OCI-LY1 (cell line): ENCODE results near the gene SOX30.

Experiments used
- H2AFZ ChIP-seq: fragments of 200-600 bp; sonication (generic), shearing (Covaris generic); 2 replicates; pipeline ENCODE4 v1.6.0; 2014; ENCODE audit warnings: antibody characterized with exemption, mild to moderate bottlenecking, low read length
- H3F3A ChIP-seq: fragments of 200-600 bp; sonication (generic), shearing (Covaris generic); 2 replicates; pipeline ENCODE4 v1.6.0; 2014; ENCODE audit warnings: mild to moderate bottlenecking, antibody characterized with exemption, low read length, moderate library complexity; ENCODE audit not compliant: insufficient read depth
- H3K27ac ChIP-seq: fragments of 200-600 bp; sonication (generic); 2 replicates; pipeline ENCODE4 v1.5.1; 2014; ENCODE audit warnings: low read length, mixed run types, mild to moderate bottlenecking, low read depth; ENCODE audit not compliant: poor library complexity, severe bottlenecking
- H3K27me3 ChIP-seq: fragments of 200-600 bp; sonication (generic); 2 replicates; pipeline ENCODE4 v1.6.0; 2014; ENCODE audit warnings: antibody characterized with exemption, mild to moderate bottlenecking, low read length, moderate library complexity; ENCODE audit not compliant: insufficient read depth
- H3K36me3 ChIP-seq: fragments of 200-600 bp; sonication (generic); 2 replicates; pipeline ENCODE4 v1.6.1; 2014; ENCODE audit warnings: mild to moderate bottlenecking, antibody characterized with exemption, low read length, moderate library complexity, mixed read lengths; ENCODE audit not compliant: insufficient read depth
- H3K4me1 ChIP-seq: fragments of 200-600 bp; sonication (generic); 2 replicates; pipeline ENCODE4 v1.5.1; 2014; ENCODE audit warnings: mild to moderate bottlenecking, low read length, moderate library complexity; ENCODE audit not compliant: insufficient read depth, severe bottlenecking
- H3K4me2 ChIP-seq: fragments of 200-600 bp; sonication (generic), shearing (Covaris generic); 2 replicates; pipeline ENCODE4 v1.6.1; 2014; ENCODE audit warnings: low read length
- H3K4me3 ChIP-seq: fragments of 200-600 bp; sonication (generic); 2 replicates; pipeline ENCODE4 v1.5.1; 2014; ENCODE audit warnings: low read length, low read depth, mild to moderate bottlenecking, mixed read lengths; ENCODE audit not compliant: poor library complexity, severe bottlenecking
- H3K79me2 ChIP-seq: fragments of 200-600 bp; shearing (Covaris generic); 2 replicates; pipeline ENCODE4 v1.6.1; 2016; ENCODE audit warnings: mixed run types, low read length, mixed read lengths; ENCODE audit not compliant: insufficient read depth
- H3K9ac ChIP-seq: fragments of 200-600 bp; sonication (generic), shearing (Covaris generic); 2 replicates; pipeline ENCODE4 v1.6.1; 2014; ENCODE audit warnings: mild to moderate bottlenecking, low read length, mixed read lengths
- H3K9me2 ChIP-seq: fragments of 200-600 bp; sonication (generic), shearing (Covaris generic); 2 replicates; pipeline ENCODE4 v1.6.1; 2014; ENCODE audit warnings: low read depth, mild to moderate bottlenecking, low read length, mixed read lengths
- H3K9me3 ChIP-seq: fragments of 200-600 bp; shearing (Covaris generic); 2 replicates; pipeline ENCODE4 v1.6.1; 2014; ENCODE audit warnings: low read length, mixed read lengths
- H4K20me1 ChIP-seq: fragments of 200-600 bp; sonication (generic), shearing (Covaris generic); 2 replicates; pipeline ENCODE4 v1.6.0; 2016; ENCODE audit warnings: mild to moderate bottlenecking, low read length; ENCODE audit not compliant: insufficient read depth
- EZH2 ChIP-seq: fragments of 200-600 bp; sonication (generic), shearing (Covaris generic); IDR thresholded peaks from 2 replicates; pipeline ENCODE4 v1.8.0; 2017; ENCODE audit warnings: borderline replicate concordance, mixed run types, mild to moderate bottlenecking, antibody characterized with exemption, low read length, moderate library complexity, mixed read lengths
- TF ChIP-seq, protein P1 (sequence below): fragments of 200-600 bp; sonication (generic), shearing (Covaris generic); IDR thresholded peaks from 2 replicates; pipeline ENCODE4 v1.5.1; 2017; ENCODE audit warnings: mild to moderate bottlenecking, antibody characterized with exemption, low read length, moderate library complexity, mixed read lengths

Gene SOX30

DNA sequence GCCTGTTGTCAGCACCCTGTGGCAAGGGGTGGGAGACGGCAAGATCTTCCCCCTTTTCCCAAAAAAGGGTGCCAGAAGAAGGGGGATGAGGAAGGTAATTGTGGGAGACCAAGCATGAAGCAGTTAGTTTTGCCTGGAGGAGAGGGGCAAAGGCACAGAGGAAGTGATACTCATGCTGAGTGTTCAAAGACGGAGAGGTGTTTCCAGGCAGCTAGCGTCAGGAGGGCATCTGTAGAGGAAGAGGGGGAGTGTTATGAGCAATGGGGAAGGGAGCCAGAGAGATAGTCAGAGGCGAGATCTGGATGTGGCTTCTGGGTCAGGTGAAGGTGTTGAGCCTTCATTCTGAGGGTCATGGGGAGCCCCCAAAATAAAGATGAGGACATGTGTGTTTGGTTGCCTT is 49.7 kb downstream of the SOX30 start:
- Histone ChIP-seq H3K27ac (peak overlapping the region; percentile 20), H3K4me3 (no peak overlapping the region), H3K36me3 (no peaks in the 10 kb centered on the region), H3K4me1 (peaks cover 30% of the 10 kb centered on the region), H4K20me1 (no peaks in the 10 kb centered on the region), H3K79me2 (no peaks in the 10 kb centered on the region), H3K9ac (no peak overlapping the region), H3K9me2 (no peaks in the 10 kb centered on the region), H3F3A (no peaks in the 10 kb centered on the region), H3K4me2 (no peak overlapping the region), H3K27me3 (no peaks in the 10 kb centered on the region), H2AFZ (peak overlapping the region; percentile 24; the same call in 1 of the 2 replicates), H3K9me3 (no peaks in the 10 kb centered on the region)
- TF ChIP-seq, protein P1, sequence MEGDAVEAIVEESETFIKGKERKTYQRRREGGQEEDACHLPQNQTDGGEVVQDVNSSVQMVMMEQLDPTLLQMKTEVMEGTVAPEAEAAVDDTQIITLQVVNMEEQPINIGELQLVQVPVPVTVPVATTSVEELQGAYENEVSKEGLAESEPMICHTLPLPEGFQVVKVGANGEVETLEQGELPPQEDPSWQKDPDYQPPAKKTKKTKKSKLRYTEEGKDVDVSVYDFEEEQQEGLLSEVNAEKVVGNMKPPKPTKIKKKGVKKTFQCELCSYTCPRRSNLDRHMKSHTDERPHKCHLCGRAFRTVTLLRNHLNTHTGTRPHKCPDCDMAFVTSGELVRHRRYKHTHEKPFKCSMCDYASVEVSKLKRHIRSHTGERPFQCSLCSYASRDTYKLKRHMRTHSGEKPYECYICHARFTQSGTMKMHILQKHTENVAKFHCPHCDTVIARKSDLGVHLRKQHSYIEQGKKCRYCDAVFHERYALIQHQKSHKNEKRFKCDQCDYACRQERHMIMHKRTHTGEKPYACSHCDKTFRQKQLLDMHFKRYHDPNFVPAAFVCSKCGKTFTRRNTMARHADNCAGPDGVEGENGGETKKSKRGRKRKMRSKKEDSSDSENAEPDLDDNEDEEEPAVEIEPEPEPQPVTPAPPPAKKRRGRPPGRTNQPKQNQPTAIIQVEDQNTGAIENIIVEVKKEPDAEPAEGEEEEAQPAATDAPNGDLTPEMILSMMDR: no peak
- TF ChIP-seq EZH2: no peak

DNA sequence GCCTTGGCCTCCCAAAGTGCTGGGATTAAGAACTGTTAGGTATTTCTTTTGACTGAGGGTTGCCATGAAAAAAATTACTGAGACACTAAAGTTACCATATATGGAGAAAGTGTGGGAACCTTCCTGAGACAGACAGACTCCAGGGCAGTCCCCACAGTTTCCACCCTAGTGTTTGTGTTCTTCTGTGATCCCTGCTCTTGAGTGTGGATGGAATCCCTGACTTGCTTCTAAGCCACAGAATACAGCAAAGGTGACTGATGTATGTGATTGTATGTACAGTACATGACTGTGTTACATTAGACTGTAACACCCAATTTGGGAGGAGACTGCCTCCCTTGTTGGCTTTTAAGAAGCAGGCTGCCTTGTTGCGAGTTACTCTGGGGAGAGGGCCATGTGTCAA is 52.0 kb downstream of the SOX30 start:
- no peak overlapping the region for H3K27ac ChIP-seq
- no peak overlapping the region for H2AFZ ChIP-seq

DNA sequence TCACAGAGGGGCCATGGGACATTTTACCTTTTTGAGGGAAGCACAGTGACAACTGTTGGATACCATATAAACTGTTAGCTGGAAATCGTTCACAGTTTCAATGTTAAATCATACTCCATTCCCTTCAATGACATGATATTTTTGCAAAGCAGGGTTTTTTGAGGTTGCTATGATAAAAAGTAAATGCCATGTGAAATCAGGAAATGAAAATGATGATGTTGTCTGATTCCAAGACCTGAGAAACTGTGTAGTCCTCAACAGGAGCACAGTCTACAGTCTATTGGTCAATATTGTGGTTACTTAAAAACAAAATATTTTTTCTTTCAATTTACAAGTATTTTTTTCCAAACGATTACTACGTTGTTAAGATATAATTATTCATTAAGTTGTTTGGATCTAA is 52.7 kb downstream of the SOX30 start:
- H3K79me2 ChIP-seq: no peaks in the 10 kb centered on the region
- H3K36me3 ChIP-seq: no peaks in the 10 kb centered on the region
- H3K9me3 ChIP-seq: no peaks in the 10 kb centered on the region
- peaks cover 50% of the 10 kb centered on the region for H3K4me1 ChIP-seq
- TF ChIP-seq, protein P1: no peak
- TF ChIP-seq EZH2: no peak
- no peak overlapping the region for H3K4me2 ChIP-seq
- H3K9ac ChIP-seq: no peak overlapping the region
- H3K27me3 ChIP-seq: no peaks in the 10 kb centered on the region
- no peak overlapping the region for H3K27ac ChIP-seq
- no peaks in the 10 kb centered on the region for H3K9me2 ChIP-seq
- H2AFZ ChIP-seq: no peak overlapping the region
- no peaks in the 10 kb centered on the region for H3F3A ChIP-seq
- no peaks in the 10 kb centered on the region for H4K20me1 ChIP-seq
- no peak overlapping the region for H3K4me3 ChIP-seq

More for the DNA sequence above, 52.0 kb downstream of the SOX30 start:
- H3F3A ChIP-seq: no peaks in the 10 kb centered on the region
- H4K20me1 ChIP-seq: no peaks in the 10 kb centered on the region
- H3K4me3 ChIP-seq: no peak overlapping the region
- H3K4me2 ChIP-seq: no peak overlapping the region
- TF ChIP-seq, protein P1: no peak
- no peak for TF ChIP-seq EZH2
- H3K79me2 ChIP-seq: no peaks in the 10 kb centered on the region
- no peaks in the 10 kb centered on the region for H3K9me3 ChIP-seq
- no peaks in the 10 kb centered on the region for H3K36me3 ChIP-seq
- H3K4me1 ChIP-seq: peaks cover 50% of the 10 kb centered on the region
- H3K27me3 ChIP-seq: no peaks in the 10 kb centered on the region
- H3K9me2 ChIP-seq: no peaks in the 10 kb centered on the region
- no peak overlapping the region for H3K9ac ChIP-seq
